Measurements from ENCODE around the gene SHKBP1. TPM values are rescaled to one million over a fixed set of nuclear protein-coding genes. Genes with fewer than 3 reads are reported as not detected.

SHKBP1 gene
- total RNA-seq, 1 experiment from 2014 or later: 43.0 TPM

GRCh38 chr19:40565355-40565754 lies 11.3 kb upstream of the SHKBP1 start:
- H3K36me3 ChIP-seq (ENCODE audit: low read depth, low read length): no peaks in the 10 kb centered on the region
- H3K4me1 ChIP-seq (ENCODE audit: insufficient read depth, low read length): peaks cover 6% of the 10 kb centered on the region
- H3K27ac ChIP-seq (ENCODE audit: low read length): no peak overlapping the region
- no peak for DNase-seq
- ChIA-PET CTCF (no interaction called here), POLR2A (ENCODE audit: unreplicated experiment) (no interaction called here)
- no peaks in the 10 kb centered on the region for H3K9me3 ChIP-seq (ENCODE audit: low read length)
- H3K9ac ChIP-seq (ENCODE audit: low read length): no peak overlapping the region
- H4K20me1 ChIP-seq (ENCODE audit: low read length): no peaks in the 10 kb centered on the region
- no peak for ATAC-seq
- H2AFZ ChIP-seq (ENCODE audit: low read length): no peak overlapping the region
- no peaks in the 10 kb centered on the region for H3F3A ChIP-seq (ENCODE audit: low read length, unreplicated experiment)
- no peak overlapping the region for H3K4me2 ChIP-seq (ENCODE audit: low read length)
- BruUV-seq (replicated peaks): no TSS peak
- intact Hi-C loops (cut with micrococcal nuclease): no loop called here
- H3K9me2 ChIP-seq (replicated peaks; ENCODE audit: low read length): no peaks in the 10 kb centered on the region
- no peak overlapping the region for H3K4me3 ChIP-seq (ENCODE audit: low read length)
- TF ChIP-seq EZH2phosphoT487 (IDR thresholded peaks at IDR 0.05; ENCODE audit: borderline replicate concordance, low read length) (no peak), EZH2 (IDR thresholded peaks at IDR 0.05; ENCODE audit: low read length, unreplicated experiment) (no peak), CTCF (conservative IDR thresholded peaks at IDR 0.05; ENCODE audit: low read depth, low read length) (no peak)
- no peaks in the 10 kb centered on the region for H3K27me3 ChIP-seq (ENCODE audit: low read length)
- no peaks in the 10 kb centered on the region for H3K79me2 ChIP-seq (ENCODE audit: low read length)

- intact Hi-C loops (cut with micrococcal nuclease): no loop called here
- peaks cover 6% of the 10 kb centered on the region for H3K4me1 ChIP-seq (ENCODE audit: insufficient read depth, low read length)
- POLR2A ChIA-PET (ENCODE audit: unreplicated experiment): no interaction called here
- no peak overlapping the region for H3K9ac ChIP-seq (ENCODE audit: low read length)
- no peaks in the 10 kb centered on the region for H3K36me3 ChIP-seq (ENCODE audit: low read depth, low read length)
- CTCF ChIA-PET: no interaction called here
- no peaks in the 10 kb centered on the region for H3K9me2 ChIP-seq (replicated peaks; ENCODE audit: low read length)
- no peaks in the 10 kb centered on the region for H3K9me3 ChIP-seq (ENCODE audit: low read length)
- H2AFZ ChIP-seq (ENCODE audit: low read length): no peak overlapping the region
- no peak overlapping the region for H3K27ac ChIP-seq (ENCODE audit: low read length)
- H4K20me1 ChIP-seq (ENCODE audit: low read length): no peaks in the 10 kb centered on the region
- no peak for ATAC-seq
- H3K4me2 ChIP-seq (ENCODE audit: low read length): no peak overlapping the region
- DNase-seq: no peak
- H3K79me2 ChIP-seq (ENCODE audit: low read length): no peaks in the 10 kb centered on the region
- H3K4me3 ChIP-seq (ENCODE audit: low read length): no peak overlapping the region
- TF ChIP-seq CTCF (conservative IDR thresholded peaks at IDR 0.05; ENCODE audit: low read depth, low read length) (no peak), EZH2phosphoT487 (IDR thresholded peaks at IDR 0.05; ENCODE audit: borderline replicate concordance, low read length) (no peak), EZH2 (IDR thresholded peaks at IDR 0.05; ENCODE audit: low read length, unreplicated experiment) (no peak)
- BruUV-seq (replicated peaks): no TSS peak
- H3K27me3 ChIP-seq (ENCODE audit: low read length): no peaks in the 10 kb centered on the region
- H3F3A ChIP-seq (ENCODE audit: low read length, unreplicated experiment): no peaks in the 10 kb centered on the region
Observed at GRCh38 chr19:40565910-40566495, 10.7 kb upstream of the SHKBP1 start.

- POLR2A ChIA-PET (ENCODE audit: unreplicated experiment): no interaction called here
- H3K27me3 ChIP-seq (ENCODE audit: low read length): no peaks in the 10 kb centered on the region
- no TSS peak for BruUV-seq (replicated peaks)
- no peaks in the 10 kb centered on the region for H3K9me3 ChIP-seq (ENCODE audit: low read length)
- H3K4me3 ChIP-seq (ENCODE audit: low read length): no peak overlapping the region
- H3K79me2 ChIP-seq (ENCODE audit: low read length): no peaks in the 10 kb centered on the region
- no peak for TF ChIP-seq EZH2phosphoT487 (IDR thresholded peaks at IDR 0.05; ENCODE audit: borderline replicate concordance, low read length)
- TF ChIP-seq CTCF (conservative IDR thresholded peaks at IDR 0.05; ENCODE audit: low read depth, low read length): no peak
- TF ChIP-seq EZH2 (IDR thresholded peaks at IDR 0.05; ENCODE audit: low read length, unreplicated experiment): no peak
- DNase-seq (no peak), ATAC-seq (no peak)
- no peak overlapping the region for H3K4me2 ChIP-seq (ENCODE audit: low read length)
- H4K20me1 ChIP-seq (ENCODE audit: low read length): no peaks in the 10 kb centered on the region
- H3K9ac ChIP-seq (ENCODE audit: low read length): no peak overlapping the region
- intact Hi-C loops (cut with micrococcal nuclease): no loop called here
- H2AFZ ChIP-seq (ENCODE audit: low read length): no peak overlapping the region
- H3K4me1 ChIP-seq (ENCODE audit: insufficient read depth, low read length): peaks cover 6% of the 10 kb centered on the region
- H3K27ac ChIP-seq (ENCODE audit: low read length): no peak overlapping the region
- CTCF ChIA-PET: no interaction called here
- H3K9me2 ChIP-seq (replicated peaks; ENCODE audit: low read length): no peaks in the 10 kb centered on the region
- no peaks in the 10 kb centered on the region for H3F3A ChIP-seq (ENCODE audit: low read length, unreplicated experiment)
- H3K36me3 ChIP-seq (ENCODE audit: low read depth, low read length): no peaks in the 10 kb centered on the region
Observed at GRCh38 chr19:40567040-40567749, 9.5 kb upstream of the SHKBP1 start.

Data from PC-3 (cell line).